HCT116 (cell line): ENCODE measurements around the gene KIF13A.

Source experiments
- EZH2 ChIP-seq: fragments of 200-600 bp; sonication (generic); IDR thresholded peaks from 2 replicates; pipeline ENCODE4 v1.6.1; 2017; ENCODE audit warnings: antibody characterized with exemption, mixed run types
- POLR2A ChIP-seq: IDR thresholded peaks from 2 replicates; pipeline ENCODE4 v1.7.0; 2011; ENCODE audit warnings: borderline replicate concordance; ENCODE audit not compliant: insufficient read depth, insufficient read length; ENCODE audit errors: extremely low read depth
- POLR2AphosphoS5 ChIP-seq: IDR thresholded peaks from 2 replicates; pipeline ENCODE4 v1.6.1; 2011; ENCODE audit warnings: mild to moderate bottlenecking, low read depth, low read length, moderate library complexity
- ZNF274 ChIP-seq: fragments of 200-500 bp; sonication (Bioruptor generic); IDR thresholded peaks from 2 replicates; pipeline ENCODE4 v1.6.1; 2014; ENCODE audit warnings: mild to moderate bottlenecking, low read depth, low read length, inconsistent platforms
- TF ChIP-seq, protein P1 (sequence below), 3 experiments: fragments of 200-600 bp in 1 of 3; sonication (generic) in 1 of 3; IDR thresholded peaks in 2 of 3; conservative IDR thresholded peaks in 1 of 3; 2 replicates each; pipeline ENCODE4 v1.5.1; 2012 to 2017; ENCODE audit warnings: low read depth in 2 of 3, low read length in 2 of 3, antibody characterized with exemption in 1 of 3, borderline replicate concordance in 1 of 3, control low read depth in 1 of 3, mild to moderate bottlenecking in 1 of 3, mixed read lengths in 1 of 3, mixed run types in 1 of 3, moderate library complexity in 1 of 3; ENCODE audit not compliant: insufficient read depth in 1 of 3
- TF ChIP-seq, protein P2 (sequence below): IDR thresholded peaks from 2 replicates; pipeline ENCODE4 v1.6.1; 2012

DNA sequence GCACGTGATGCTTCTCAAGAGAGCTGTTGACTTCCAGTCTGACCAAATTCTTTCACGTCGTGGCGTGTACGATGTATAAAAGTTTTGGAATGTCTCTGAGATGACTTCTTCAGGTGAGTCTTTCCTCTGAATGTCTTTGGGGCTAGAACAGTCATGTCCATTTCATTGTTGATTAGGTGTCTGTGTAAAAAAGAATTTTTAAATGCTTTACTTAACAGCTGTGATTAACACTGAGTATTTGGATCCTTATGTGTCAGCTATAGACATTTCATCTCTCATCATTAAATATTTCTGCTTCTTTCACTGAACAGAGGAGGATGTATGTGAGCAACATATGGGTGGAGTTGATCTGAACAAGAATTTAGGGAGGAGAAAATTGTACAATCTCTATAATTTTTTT, 29.3 kb upstream of the KIF13A start:
- TF ChIP-seq POLR2AphosphoS5 (no peak), EZH2 (no peak), POLR2A (no peak), ZNF274 (no peak)
- TF ChIP-seq, protein P1, sequence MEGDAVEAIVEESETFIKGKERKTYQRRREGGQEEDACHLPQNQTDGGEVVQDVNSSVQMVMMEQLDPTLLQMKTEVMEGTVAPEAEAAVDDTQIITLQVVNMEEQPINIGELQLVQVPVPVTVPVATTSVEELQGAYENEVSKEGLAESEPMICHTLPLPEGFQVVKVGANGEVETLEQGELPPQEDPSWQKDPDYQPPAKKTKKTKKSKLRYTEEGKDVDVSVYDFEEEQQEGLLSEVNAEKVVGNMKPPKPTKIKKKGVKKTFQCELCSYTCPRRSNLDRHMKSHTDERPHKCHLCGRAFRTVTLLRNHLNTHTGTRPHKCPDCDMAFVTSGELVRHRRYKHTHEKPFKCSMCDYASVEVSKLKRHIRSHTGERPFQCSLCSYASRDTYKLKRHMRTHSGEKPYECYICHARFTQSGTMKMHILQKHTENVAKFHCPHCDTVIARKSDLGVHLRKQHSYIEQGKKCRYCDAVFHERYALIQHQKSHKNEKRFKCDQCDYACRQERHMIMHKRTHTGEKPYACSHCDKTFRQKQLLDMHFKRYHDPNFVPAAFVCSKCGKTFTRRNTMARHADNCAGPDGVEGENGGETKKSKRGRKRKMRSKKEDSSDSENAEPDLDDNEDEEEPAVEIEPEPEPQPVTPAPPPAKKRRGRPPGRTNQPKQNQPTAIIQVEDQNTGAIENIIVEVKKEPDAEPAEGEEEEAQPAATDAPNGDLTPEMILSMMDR (IDR thresholded peaks at IDR 0.05 in 2 of 3, conservative IDR thresholded peaks at IDR 0.05 in 1 of 3; ENCODE audit: borderline replicate concordance in 1 of 3, insufficient read depth in 1 of 3, low read depth in 2 of 3, low read length in 2 of 3): no peak
- TF ChIP-seq, protein P2, sequence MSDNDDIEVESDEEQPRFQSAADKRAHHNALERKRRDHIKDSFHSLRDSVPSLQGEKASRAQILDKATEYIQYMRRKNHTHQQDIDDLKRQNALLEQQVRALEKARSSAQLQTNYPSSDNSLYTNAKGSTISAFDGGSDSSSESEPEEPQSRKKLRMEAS: no peak
